Caco-2 (cell line): ENCODE measurements around the gene IGSF6. TPM values are rescaled to one million over a fixed set of nuclear protein-coding genes. Genes with fewer than 3 reads are reported as not detected.

Source experiments
- BruUV-seq: library from RNA; stranded (reverse); fragments of 400-500 nt; replicated peaks from 2 replicates; lab custom pipeline; 2021; lab: Mats Ljungman, UMichigan
- CTCF ChIA-PET: fragments of 300-600 bp; sonication (Branson Sonifier 250); formaldehyde crosslinking; loops from one replicate; lab custom pipeline; 2022; ENCODE audit warnings: antibody characterized with exemption; lab: Charles Lee
- POLR2A ChIA-PET: fragments of 300-600 bp; sonication (Branson Sonifier 250); formaldehyde crosslinking; loops from one replicate; lab custom pipeline; 2022; ENCODE audit warnings: antibody characterized with exemption; lab: Charles Lee
- DNase-seq, 2 experiments: peaks; one replicate each; pipeline versions ENCODE4 v3.0.0 to v3.0.0-alpha.2; 2020 to 2022
- H3K27me3 ChIP-seq: replicated peaks from 2 replicates; pipeline ENCODE4 v1.6.0; 2011; ENCODE audit warnings: low read length; ENCODE audit not compliant: control insufficient read depth, insufficient read depth
- H3K36me3 ChIP-seq: 2 replicates; pipeline ENCODE4 v1.5.1; 2011; ENCODE audit warnings: low read length; ENCODE audit not compliant: control insufficient read depth, insufficient read depth
- H3K4me1 ChIP-seq: fragments of 250-450 bp; sonication (Bioruptor Pico); 2 replicates; pipeline ENCODE4 v1.5.1; 2020; ENCODE audit warnings: mild to moderate bottlenecking
- H3K4me3 ChIP-seq: 2 replicates; pipeline ENCODE4 v1.5.1; 2011; ENCODE audit warnings: low read depth, mild to moderate bottlenecking, control low read depth, low read length
- H3K9me3 ChIP-seq: fragments of 250-450 bp; sonication (Bioruptor Pico); 2 replicates; pipeline ENCODE4 v1.5.1; 2020; ENCODE audit warnings: mild to moderate bottlenecking, moderate library complexity
- H3K27ac Mint-ChIP-seq: one replicate; pipeline ENCODE4 v1.8.0; 2022; ENCODE audit warnings: mixed read lengths; ENCODE audit not compliant: unreplicated experiment
- H3K27me3 Mint-ChIP-seq: one replicate; pipeline ENCODE4 v1.8.0; 2022; ENCODE audit warnings: mixed read lengths; ENCODE audit not compliant: insufficient read depth, unreplicated experiment
- H3K36me3 Mint-ChIP-seq: one replicate; pipeline ENCODE4 v1.8.0; 2022; ENCODE audit warnings: mild to moderate bottlenecking, mixed read lengths; ENCODE audit not compliant: insufficient read depth, unreplicated experiment
- H3K4me1 Mint-ChIP-seq: one replicate; pipeline ENCODE4 v1.8.0; 2022; ENCODE audit warnings: low read depth, mixed read lengths; ENCODE audit not compliant: unreplicated experiment
- H3K4me3 Mint-ChIP-seq: one replicate; pipeline ENCODE4 v1.8.0; 2022; ENCODE audit warnings: mild to moderate bottlenecking, moderate library complexity, mixed read lengths; ENCODE audit not compliant: unreplicated experiment
- H3K9me3 Mint-ChIP-seq: one replicate; pipeline ENCODE4 v1.8.0; 2022; ENCODE audit warnings: mixed read lengths; ENCODE audit not compliant: unreplicated experiment
- intact Hi-C: fragments of 100-400 bp; cut with micrococcal nuclease; formaldehyde crosslinking; loops from one replicate; pipeline ENCODE4 v1.10.0; 2022; ENCODE audit not compliant: unreplicated experiment
- total RNA-seq: library from RNA; stranded (reverse); gene quantifications from 2 replicates; pipeline ENCODE4 v1.2.3, GENCODE V29; 2022
- TF ChIP-seq, protein P1 (sequence below), 2 experiments: fragments of 200-600 bp in 1 of 2; IDR thresholded peaks; 1 replicate in 1 of 2; 2 replicates in 1 of 2; pipeline versions ENCODE4 v1.5.1 to v1.8.0; 2011 to 2022; ENCODE audit warnings: antibody characterized with exemption in 1 of 2, control low read depth in 1 of 2, inconsistent platforms in 1 of 2, low read depth in 1 of 2, low read length in 1 of 2, mild to moderate bottlenecking in 1 of 2, moderate library complexity in 1 of 2; ENCODE audit not compliant: insufficient read depth in 1 of 2, severe bottlenecking in 1 of 2, unreplicated experiment in 1 of 2

Gene IGSF6
- total RNA-seq, 1 experiment from 2014 or later, result not detected

DNA sequence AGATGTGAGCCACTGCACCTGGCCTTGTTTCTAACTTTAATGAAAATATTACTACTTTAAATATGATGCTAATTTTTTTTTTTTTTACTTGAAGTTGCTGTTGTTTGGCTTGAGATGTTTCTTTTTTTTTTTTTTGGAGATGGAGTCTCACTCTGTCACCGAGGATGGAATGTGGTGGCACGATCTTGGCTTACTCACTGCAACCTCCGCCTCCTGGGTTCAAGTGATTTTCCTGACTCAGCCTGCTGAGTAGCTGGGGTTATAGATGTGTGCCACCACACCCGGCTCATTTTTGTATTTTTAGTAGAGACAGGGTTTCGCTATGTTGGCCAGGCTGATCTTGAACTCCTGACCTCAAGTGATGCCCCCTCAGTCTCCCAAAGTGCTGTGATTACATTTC, 23.6 kb downstream of the IGSF6 start:
- H3K4me3 Mint-ChIP-seq, result no peak overlapping the region
- POLR2A ChIA-PET, result no interaction called here
- H3K4me1 ChIP-seq, result no peaks in the 10 kb centered on the region; the same call in 1 of the 2 replicates
- no peak for DNase-seq
- H3K36me3 Mint-ChIP-seq, result peaks cover 42% of the 10 kb centered on the region
- H3K9me3 ChIP-seq, result peaks cover 3% of the 10 kb centered on the region; the same call in 1 of the 2 replicates
- no peaks in the 10 kb centered on the region for H3K36me3 ChIP-seq
- TF ChIP-seq, protein P1, sequence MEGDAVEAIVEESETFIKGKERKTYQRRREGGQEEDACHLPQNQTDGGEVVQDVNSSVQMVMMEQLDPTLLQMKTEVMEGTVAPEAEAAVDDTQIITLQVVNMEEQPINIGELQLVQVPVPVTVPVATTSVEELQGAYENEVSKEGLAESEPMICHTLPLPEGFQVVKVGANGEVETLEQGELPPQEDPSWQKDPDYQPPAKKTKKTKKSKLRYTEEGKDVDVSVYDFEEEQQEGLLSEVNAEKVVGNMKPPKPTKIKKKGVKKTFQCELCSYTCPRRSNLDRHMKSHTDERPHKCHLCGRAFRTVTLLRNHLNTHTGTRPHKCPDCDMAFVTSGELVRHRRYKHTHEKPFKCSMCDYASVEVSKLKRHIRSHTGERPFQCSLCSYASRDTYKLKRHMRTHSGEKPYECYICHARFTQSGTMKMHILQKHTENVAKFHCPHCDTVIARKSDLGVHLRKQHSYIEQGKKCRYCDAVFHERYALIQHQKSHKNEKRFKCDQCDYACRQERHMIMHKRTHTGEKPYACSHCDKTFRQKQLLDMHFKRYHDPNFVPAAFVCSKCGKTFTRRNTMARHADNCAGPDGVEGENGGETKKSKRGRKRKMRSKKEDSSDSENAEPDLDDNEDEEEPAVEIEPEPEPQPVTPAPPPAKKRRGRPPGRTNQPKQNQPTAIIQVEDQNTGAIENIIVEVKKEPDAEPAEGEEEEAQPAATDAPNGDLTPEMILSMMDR (IDR thresholded peaks at IDR 0.05; ENCODE audit: insufficient read depth in 1 of 2, low read depth in 1 of 2, low read length in 1 of 2, severe bottlenecking in 1 of 2, unreplicated experiment in 1 of 2), result no peak
- CTCF ChIA-PET, result no interaction called here
- no peak overlapping the region for H3K4me3 ChIP-seq
- no peak overlapping the region for H3K27ac Mint-ChIP-seq
- peaks cover 18% of the 10 kb centered on the region for H3K4me1 Mint-ChIP-seq
- H3K27me3 Mint-ChIP-seq, result no peaks in the 10 kb centered on the region
- H3K9me3 Mint-ChIP-seq, result no peaks in the 10 kb centered on the region
- no TSS peak for BruUV-seq
- intact Hi-C loops, result no loop called here
- H3K27me3 ChIP-seq, result no peaks in the 10 kb centered on the region

DNA sequence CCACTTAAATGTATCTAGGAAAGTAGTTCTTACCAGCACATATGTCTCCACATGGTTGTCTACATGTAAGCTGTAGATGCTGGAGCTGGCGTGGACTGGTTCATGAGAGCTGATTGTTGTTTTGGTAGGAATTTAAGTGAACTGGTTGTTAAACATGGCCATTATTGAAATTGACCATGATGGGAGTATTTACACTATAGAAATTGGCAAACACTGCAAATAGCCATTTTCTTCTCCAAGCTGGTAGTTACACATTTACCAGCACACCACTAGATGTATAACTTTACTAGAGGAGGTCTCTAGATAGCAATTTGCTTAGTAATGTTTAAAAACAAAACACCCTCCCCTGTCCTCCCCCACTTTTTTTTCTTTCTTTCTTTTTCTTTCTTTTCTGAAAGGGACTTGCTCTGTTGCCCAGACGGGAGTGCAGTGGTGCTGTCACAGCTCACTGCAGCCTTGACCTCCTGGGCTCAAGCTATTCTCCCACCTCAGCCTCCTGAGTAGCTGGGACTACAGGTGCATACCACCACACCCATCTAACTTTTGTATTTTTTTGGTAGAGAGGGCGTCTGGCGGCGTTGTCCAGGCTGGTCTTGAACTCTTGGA, 24.2 kb downstream of the IGSF6 start:
- H3K4me3 Mint-ChIP-seq, result no peak overlapping the region
- H3K27ac Mint-ChIP-seq, result no peak overlapping the region
- H3K27me3 Mint-ChIP-seq, result no peaks in the 10 kb centered on the region
- Histone ChIP-seq H3K4me3 (no peak overlapping the region), H3K27me3 (no peaks in the 10 kb centered on the region), H3K36me3 (no peaks in the 10 kb centered on the region), H3K9me3 (peaks cover 3% of the 10 kb centered on the region; the same call in 1 of the 2 replicates), H3K4me1 (no peaks in the 10 kb centered on the region; the same call in 1 of the 2 replicates)
- BruUV-seq, result no TSS peak
- peaks cover 18% of the 10 kb centered on the region for H3K4me1 Mint-ChIP-seq
- ChIA-PET CTCF (no interaction called here), POLR2A (no interaction called here)
- TF ChIP-seq, protein P1 (IDR thresholded peaks at IDR 0.05; ENCODE audit: insufficient read depth in 1 of 2, low read depth in 1 of 2, low read length in 1 of 2, severe bottlenecking in 1 of 2, unreplicated experiment in 1 of 2), result no peak
- H3K36me3 Mint-ChIP-seq, result peaks cover 42% of the 10 kb centered on the region
- H3K9me3 Mint-ChIP-seq, result no peaks in the 10 kb centered on the region
- intact Hi-C loops, result no loop called here
- no peak for DNase-seq

DNA sequence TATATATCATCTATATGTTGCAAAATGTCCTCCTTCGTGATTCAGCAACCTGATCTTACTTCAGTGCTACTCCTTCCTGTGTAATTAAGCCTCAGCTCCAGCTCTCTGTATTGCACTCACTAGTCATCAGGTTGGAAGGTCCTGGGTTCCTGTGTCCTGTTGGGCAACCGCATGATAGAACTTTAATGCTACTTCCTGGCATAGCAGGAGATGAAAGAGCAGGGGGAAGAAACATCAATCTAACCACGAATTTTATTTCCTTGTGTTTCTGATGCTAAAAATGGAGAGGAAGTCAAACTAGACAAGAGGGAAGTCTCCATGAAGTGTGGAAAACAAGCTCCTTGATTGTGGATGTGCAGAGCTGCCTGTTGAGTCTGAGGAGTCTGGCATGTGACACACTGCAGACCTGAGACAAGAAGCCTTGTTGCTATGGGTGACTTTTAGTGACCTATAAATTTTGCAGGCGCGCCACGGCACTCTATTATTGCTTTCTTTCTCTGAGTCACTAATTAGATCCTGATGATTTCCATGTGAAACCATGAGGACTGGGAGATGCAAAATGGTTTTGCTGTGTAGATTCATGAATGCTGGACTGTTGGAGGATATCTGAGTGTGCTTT, 25.6 kb downstream of the IGSF6 start:
- Mint-ChIP-seq H3K9me3 (no peaks in the 10 kb centered on the region), H3K27me3 (no peaks in the 10 kb centered on the region), H3K36me3 (peaks cover 37% of the 10 kb centered on the region), H3K4me3 (no peak overlapping the region), H3K27ac (peak overlapping the region; percentile 6), H3K4me1 (peaks cover 14% of the 10 kb centered on the region)
- TF ChIP-seq, protein P1 (IDR thresholded peaks at IDR 0.05; ENCODE audit: insufficient read depth in 1 of 2, low read depth in 1 of 2, low read length in 1 of 2, severe bottlenecking in 1 of 2, unreplicated experiment in 1 of 2), result no peak
- no peaks in the 10 kb centered on the region for H3K36me3 ChIP-seq
- H3K4me1 ChIP-seq, result no peaks in the 10 kb centered on the region; the same call in 1 of the 2 replicates
- BruUV-seq, result TSS peak; percentile 12
- H3K9me3 ChIP-seq, result peaks cover 3% of the 10 kb centered on the region; the same call in 1 of the 2 replicates
- CTCF ChIA-PET, result no interaction called here
- DNase-seq, result no peak
- intact Hi-C loops, result no loop called here
- H3K4me3 ChIP-seq, result no peak overlapping the region
- POLR2A ChIA-PET, result no interaction called here
- no peaks in the 10 kb centered on the region for H3K27me3 ChIP-seq
